HepG2 (cell line): Measurements from ENCODE around the gene TLNRD1. TPM values are rescaled to one million over a fixed set of nuclear protein-coding genes. Genes with fewer than 3 reads are reported as not detected.

ENCODE experiments used
- ATAC-seq: fragments of 200-7000 bp; cut with Tn5 transposase; 3 replicates; pipeline ENCODE4 v1.9.1; 2020; ENCODE audit warnings: mild to moderate bottlenecking, moderate library complexity
- BruUV-seq: library from RNA; stranded (reverse); fragments of 400-500 nt; replicated peaks from 2 replicates; lab custom pipeline; 2021; lab: Mats Ljungman, UMichigan
- CTCF ChIA-PET: fragments of 300-600 bp; formaldehyde crosslinking; extraction: SDS; loops from one replicate; lab custom pipeline; 2021; ENCODE audit warnings: low total read pairs, inconsistent platforms, low intra/inter-chr PET ratio; lab: Yijun Ruan, JAX
- POLR2A ChIA-PET: fragments of 350-600 bp; sonication (Branson Sonifier 250); formaldehyde crosslinking; loops from one replicate; lab custom pipeline; 2020; ENCODE audit warnings: antibody characterized with exemption, inconsistent platforms; lab: Yijun Ruan, JAX
- DNase-seq: peaks from one replicate; pipeline ENCODE4 v3.0.0-alpha.2; 2015; ENCODE audit warnings: low spot score
- FAIRE-seq: peaks from 3 replicates; lab custom pipeline; 2011; peaks lifted over from hg19 to GRCh38; lab: Jason Lieb, UNC
- H2AFZ ChIP-seq: one replicate; pipeline ENCODE4 v1.6.1; 2011; ENCODE audit warnings: low read length, inconsistent platforms
- H3K27ac ChIP-seq: fragments of 300-600 bp; 3 replicates; pipeline ENCODE4 v1.8.0; 2011; ENCODE audit warnings: mixed run types, mild to moderate bottlenecking, mixed read lengths, low read length, inconsistent platforms; ENCODE audit not compliant: insufficient read depth; ENCODE audit errors: extremely low read length
- H3K27me3 ChIP-seq, 2 experiments: fragments of 200-600 bp in 1 of 2; 2 replicates in 1 of 2; 3 replicates in 1 of 2; pipeline versions ENCODE4 v1.6.0 to v1.8.0; 2011; ENCODE audit warnings: low read length in 2 of 2, mild to moderate bottlenecking in 2 of 2, moderate library complexity in 2 of 2, inconsistent platforms in 1 of 2; ENCODE audit not compliant: insufficient read depth in 2 of 2, control insufficient read depth in 1 of 2
- H3K36me3 ChIP-seq, 2 experiments: fragments of 200-600 bp in 1 of 2; replicated peaks in 1 of 2; 2 replicates in 1 of 2; 3 replicates in 1 of 2; pipeline versions ENCODE4 v1.5.1 to v1.8.0; 2011; ENCODE audit warnings: low read length in 2 of 2, inconsistent platforms in 1 of 2; ENCODE audit not compliant: insufficient read depth in 2 of 2, control insufficient read depth in 1 of 2
- H3K4me1 ChIP-seq: 2 replicates; pipeline ENCODE4 v1.5.1; 2012; ENCODE audit warnings: low read length, inconsistent platforms; ENCODE audit not compliant: insufficient read depth
- H3K4me2 ChIP-seq: 2 replicates; pipeline ENCODE4 v1.6.0; 2011; ENCODE audit warnings: low read depth, low read length, inconsistent platforms
- H3K4me3 ChIP-seq, 3 experiments: fragments of 200-600 bp in 1 of 3; sonication (generic), shearing (Covaris generic) in 1 of 3; replicated peaks in 1 of 3; 2 replicates each; pipeline ENCODE4 v1.5.1; 2011 to 2016; ENCODE audit warnings: low read length in 3 of 3, inconsistent platforms in 2 of 3, low read depth in 2 of 3, mild to moderate bottlenecking in 2 of 3, control low read depth in 1 of 3, mixed read lengths in 1 of 3; ENCODE audit not compliant: insufficient read depth in 1 of 3
- H3K79me2 ChIP-seq: one replicate; pipeline ENCODE4 v1.6.1; 2011; ENCODE audit warnings: low read length, inconsistent platforms; ENCODE audit not compliant: insufficient read depth
- H3K9ac ChIP-seq: 2 replicates; pipeline ENCODE4 v1.6.0; 2011; ENCODE audit warnings: mild to moderate bottlenecking, low read depth, low read length, inconsistent platforms; ENCODE audit not compliant: insufficient read depth
- H3K9me3 ChIP-seq: 2 replicates; pipeline ENCODE4 v1.5.1; 2012; ENCODE audit warnings: mild to moderate bottlenecking, low read length
- H4K20me1 ChIP-seq: 2 replicates; pipeline ENCODE4 v1.6.0; 2011; ENCODE audit warnings: inconsistent platforms, mild to moderate bottlenecking, low read length, moderate library complexity; ENCODE audit not compliant: insufficient read depth
- GRHL1 ChIP-seq: sonication (generic); formaldehyde crosslinking; conservative IDR thresholded peaks from 2 replicates; pipeline ENCODE4 v1.8.0; 2022; ENCODE audit warnings: missing genetic modification reagents
- HES4 ChIP-seq: sonication (generic); formaldehyde crosslinking; IDR thresholded peaks from 2 replicates; pipeline ENCODE4 v1.9.0; 2021; ENCODE audit warnings: mild to moderate bottlenecking, missing genetic modification reagents, borderline replicate concordance
- ZNF331 ChIP-seq: sonication (generic); formaldehyde crosslinking; IDR thresholded peaks from 2 replicates; pipeline ENCODE4 v1.4.0; 2020; ENCODE audit warnings: missing genetic modification reagents
- ZSCAN12 ChIP-seq: sonication (generic); formaldehyde crosslinking; IDR thresholded peaks from 2 replicates; pipeline ENCODE4 v1.9.0; 2021; ENCODE audit warnings: mild to moderate bottlenecking, missing genetic modification reagents
- WGBS: methylation state at CpG from one replicate; pipeline ENCODE4 v1.1.6; 2017; ENCODE audit warnings: low lambda C conversion rate; 5-methylcytosine and 5-hydroxymethylcytosine counted together
- in situ Hi-C: cut with HindIII; loops from 2 replicates; pipeline ENCODE4 v1.10.0; 2017; ENCODE audit warnings: low pct_unique_long_range_greater_than_20kb; ENCODE audit not compliant: extremely low pct_ligation_motif_present
- intact Hi-C: fragments of 100-400 bp; cut with micrococcal nuclease; formaldehyde crosslinking; loops from one replicate; pipeline ENCODE4 v1.10.0; 2022; ENCODE audit not compliant: unreplicated experiment
- polyA plus RNA-seq, 8 experiments: library from polyadenylated mRNA; depleted of rRNA in 3 of 8; stranded (reverse) in 7 of 8; unstranded in 1 of 8; fragments of >200 nt; fragmentation: Illumina TruSeq in 4 of 8; extraction: Trizol in 4 of 8; gene quantifications; 2 replicates each; pipeline versions ENCODE4 v1.2.1 to v1.2.3, GENCODE V29; 2011 to 2016; ENCODE audit warnings: low read depth in 4 of 8, missing spikeins in 1 of 8, mixed read lengths in 1 of 8; ENCODE audit not compliant: insufficient read depth in 1 of 8
- total RNA-seq, 5 experiments: library from RNA; depleted of rRNA; stranded (reverse); fragments of >200 nt; fragmentation: Illumina TruSeq; extraction: Trizol; gene quantifications; 2 replicates each; pipeline ENCODE4 v1.2.3, GENCODE V29; 2016; ENCODE audit warnings: low read depth in 1 of 5
- TF ChIP-seq, protein P1 (sequence below), 2 experiments: sonication (generic) in 1 of 2; formaldehyde crosslinking in 1 of 2; IDR thresholded peaks; 2 replicates each; pipeline versions ENCODE4 v1.5.1 to v1.6.1; 2011 to 2020; ENCODE audit warnings: borderline replicate concordance in 1 of 2, low read depth in 1 of 2, low read length in 1 of 2, mild to moderate bottlenecking in 1 of 2, missing genetic modification reagents in 1 of 2, moderate library complexity in 1 of 2

TLNRD1 gene
- total and polyA plus RNA-seq, 2 of the 13 experiments (the other 11 are each of a cell fraction or from before 2014, with no cell fraction given): 3.4 to 5.3 TPM

DNA sequence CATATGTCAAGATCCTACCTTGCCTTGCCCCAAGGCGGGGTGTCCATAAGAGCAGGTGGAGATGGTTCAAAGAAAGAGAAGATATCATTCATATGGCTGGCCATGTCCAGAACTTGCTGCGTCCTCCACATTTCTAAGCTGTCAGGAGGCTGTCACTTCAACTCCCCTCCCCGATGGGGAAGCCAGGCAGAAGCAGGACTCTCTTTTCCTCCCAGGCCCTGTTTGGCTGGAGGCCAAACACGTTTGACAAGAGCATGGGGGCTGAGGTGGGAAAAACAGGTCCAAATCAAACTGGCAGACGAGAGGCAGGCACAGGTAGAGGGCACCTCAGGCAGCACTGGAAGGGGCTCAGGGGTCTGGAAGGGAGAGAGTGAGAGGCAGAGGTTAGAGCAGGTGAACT is 48.8 kb upstream of the TLNRD1 start:
- H3K9ac ChIP-seq: no peak overlapping the region
- ATAC-seq: no peak
- intact Hi-C loops: no loop called here

More for the DNA sequence above, 48.8 kb upstream of the TLNRD1 start:
- Histone ChIP-seq H4K20me1 (no peaks in the 10 kb centered on the region), H3K4me3 (no peak overlapping the region), H3K36me3 (peaks cover 15 to 26% of the 10 kb centered on the region in 2 experiments), H3K79me2 (no peaks in the 10 kb centered on the region), H2AFZ (no peak overlapping the region), H3K27me3 (no peaks in the 10 kb centered on the region; a peak in 1 of 5 replicates), H3K27ac (no peak overlapping the region), H3K4me1 (peaks cover 27% of the 10 kb centered on the region), H3K4me2 (no peak overlapping the region), H3K9me3 (no peaks in the 10 kb centered on the region)
- DNase-seq: no peak
- CTCF ChIA-PET: no interaction called here
- no peak for TF ChIP-seq GRHL1 (CRISPR knock-in tag)
- no peak for TF ChIP-seq HES4 (CRISPR knock-in tag)
- TF ChIP-seq, protein P1, sequence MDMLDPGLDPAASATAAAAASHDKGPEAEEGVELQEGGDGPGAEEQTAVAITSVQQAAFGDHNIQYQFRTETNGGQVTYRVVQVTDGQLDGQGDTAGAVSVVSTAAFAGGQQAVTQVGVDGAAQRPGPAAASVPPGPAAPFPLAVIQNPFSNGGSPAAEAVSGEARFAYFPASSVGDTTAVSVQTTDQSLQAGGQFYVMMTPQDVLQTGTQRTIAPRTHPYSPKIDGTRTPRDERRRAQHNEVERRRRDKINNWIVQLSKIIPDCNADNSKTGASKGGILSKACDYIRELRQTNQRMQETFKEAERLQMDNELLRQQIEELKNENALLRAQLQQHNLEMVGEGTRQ (IDR thresholded peaks at IDR 0.05; ENCODE audit: low read depth, low read length): no peak
- TF ChIP-seq, protein P1 (CRISPR knock-in tag; IDR thresholded peaks at IDR 0.05; ENCODE audit: borderline replicate concordance): no peak
- TF ChIP-seq ZSCAN12 (CRISPR knock-in tag): no peak
- TF ChIP-seq ZNF331 (CRISPR knock-in tag): no peak
- in situ Hi-C loops: loop anchor here (25.0 kb wide), 1 partner anchor 490 kb away; no protein-coding TSS in a partner anchor
- FAIRE-seq: no peak
- WGBS: 86% methylated on average over 5 of the region's 5 CpGs
- no TSS peak for BruUV-seq
- POLR2A ChIA-PET: no interaction called here
